ENCODE data around the gene AP3B1.

DNA sequence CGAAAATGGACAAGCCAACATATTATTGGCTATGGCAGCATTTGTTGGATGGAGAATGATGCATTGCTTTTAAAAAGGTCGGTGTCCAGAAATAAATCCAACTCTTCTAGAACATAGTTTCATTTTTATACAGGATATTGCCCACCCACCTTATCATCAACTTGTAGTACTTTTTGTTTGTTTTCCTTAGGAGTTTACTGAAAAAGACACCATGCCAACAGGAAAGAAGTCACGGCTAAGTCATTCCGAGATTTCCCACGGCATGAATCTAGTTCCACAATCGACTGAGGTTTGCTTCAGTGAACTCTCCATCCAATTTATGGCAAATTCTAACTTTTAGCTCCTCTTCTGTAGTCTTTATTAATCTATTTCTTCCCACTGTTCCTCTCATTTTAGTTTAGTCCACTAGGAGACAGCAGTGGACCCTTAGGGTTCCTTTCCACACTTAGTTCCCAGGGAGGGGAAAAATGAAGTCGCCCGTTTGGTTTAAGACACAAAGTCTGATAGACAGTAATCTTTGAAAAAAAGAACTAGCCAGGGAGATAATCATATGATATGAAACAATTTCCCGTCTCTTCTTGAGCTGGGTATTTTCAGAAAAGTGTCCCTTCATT lies 237.5 kb downstream of the AP3B1 start:
- TF ChIP-seq, protein P1, sequence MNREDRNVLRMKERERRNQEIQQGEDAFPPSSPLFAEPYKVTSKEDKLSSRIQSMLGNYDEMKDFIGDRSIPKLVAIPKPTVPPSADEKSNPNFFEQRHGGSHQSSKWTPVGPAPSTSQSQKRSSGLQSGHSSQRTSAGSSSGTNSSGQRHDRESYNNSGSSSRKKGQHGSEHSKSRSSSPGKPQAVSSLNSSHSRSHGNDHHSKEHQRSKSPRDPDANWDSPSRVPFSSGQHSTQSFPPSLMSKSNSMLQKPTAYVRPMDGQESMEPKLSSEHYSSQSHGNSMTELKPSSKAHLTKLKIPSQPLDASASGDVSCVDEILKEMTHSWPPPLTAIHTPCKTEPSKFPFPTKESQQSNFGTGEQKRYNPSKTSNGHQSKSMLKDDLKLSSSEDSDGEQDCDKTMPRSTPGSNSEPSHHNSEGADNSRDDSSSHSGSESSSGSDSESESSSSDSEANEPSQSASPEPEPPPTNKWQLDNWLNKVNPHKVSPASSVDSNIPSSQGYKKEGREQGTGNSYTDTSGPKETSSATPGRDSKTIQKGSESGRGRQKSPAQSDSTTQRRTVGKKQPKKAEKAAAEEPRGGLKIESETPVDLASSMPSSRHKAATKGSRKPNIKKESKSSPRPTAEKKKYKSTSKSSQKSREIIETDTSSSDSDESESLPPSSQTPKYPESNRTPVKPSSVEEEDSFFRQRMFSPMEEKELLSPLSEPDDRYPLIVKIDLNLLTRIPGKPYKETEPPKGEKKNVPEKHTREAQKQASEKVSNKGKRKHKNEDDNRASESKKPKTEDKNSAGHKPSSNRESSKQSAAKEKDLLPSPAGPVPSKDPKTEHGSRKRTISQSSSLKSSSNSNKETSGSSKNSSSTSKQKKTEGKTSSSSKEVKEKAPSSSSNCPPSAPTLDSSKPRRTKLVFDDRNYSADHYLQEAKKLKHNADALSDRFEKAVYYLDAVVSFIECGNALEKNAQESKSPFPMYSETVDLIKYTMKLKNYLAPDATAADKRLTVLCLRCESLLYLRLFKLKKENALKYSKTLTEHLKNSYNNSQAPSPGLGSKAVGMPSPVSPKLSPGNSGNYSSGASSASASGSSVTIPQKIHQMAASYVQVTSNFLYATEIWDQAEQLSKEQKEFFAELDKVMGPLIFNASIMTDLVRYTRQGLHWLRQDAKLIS (CRISPR knock-in tag; IDR thresholded peaks at IDR 0.05; ENCODE audit: borderline replicate concordance), result no peak
- TF ChIP-seq, protein P2, sequence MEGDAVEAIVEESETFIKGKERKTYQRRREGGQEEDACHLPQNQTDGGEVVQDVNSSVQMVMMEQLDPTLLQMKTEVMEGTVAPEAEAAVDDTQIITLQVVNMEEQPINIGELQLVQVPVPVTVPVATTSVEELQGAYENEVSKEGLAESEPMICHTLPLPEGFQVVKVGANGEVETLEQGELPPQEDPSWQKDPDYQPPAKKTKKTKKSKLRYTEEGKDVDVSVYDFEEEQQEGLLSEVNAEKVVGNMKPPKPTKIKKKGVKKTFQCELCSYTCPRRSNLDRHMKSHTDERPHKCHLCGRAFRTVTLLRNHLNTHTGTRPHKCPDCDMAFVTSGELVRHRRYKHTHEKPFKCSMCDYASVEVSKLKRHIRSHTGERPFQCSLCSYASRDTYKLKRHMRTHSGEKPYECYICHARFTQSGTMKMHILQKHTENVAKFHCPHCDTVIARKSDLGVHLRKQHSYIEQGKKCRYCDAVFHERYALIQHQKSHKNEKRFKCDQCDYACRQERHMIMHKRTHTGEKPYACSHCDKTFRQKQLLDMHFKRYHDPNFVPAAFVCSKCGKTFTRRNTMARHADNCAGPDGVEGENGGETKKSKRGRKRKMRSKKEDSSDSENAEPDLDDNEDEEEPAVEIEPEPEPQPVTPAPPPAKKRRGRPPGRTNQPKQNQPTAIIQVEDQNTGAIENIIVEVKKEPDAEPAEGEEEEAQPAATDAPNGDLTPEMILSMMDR (IDR thresholded peaks at IDR 0.05), result no peak
- TF ChIP-seq FOXK1 (CRISPR knock-in tag; IDR thresholded peaks at IDR 0.05) (no peak), ESRRA (CRISPR knock-in tag; IDR thresholded peaks at IDR 0.05; ENCODE audit: borderline replicate concordance) (no peak), TCF7 (CRISPR knock-in tag; IDR thresholded peaks at IDR 0.05; ENCODE audit: low read depth) (no peak)
- TF ChIP-seq, protein P3, sequence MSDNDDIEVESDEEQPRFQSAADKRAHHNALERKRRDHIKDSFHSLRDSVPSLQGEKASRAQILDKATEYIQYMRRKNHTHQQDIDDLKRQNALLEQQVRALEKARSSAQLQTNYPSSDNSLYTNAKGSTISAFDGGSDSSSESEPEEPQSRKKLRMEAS (CRISPR knock-in tag; IDR thresholded peaks at IDR 0.05), result no peak
